ENCODE results near the gene SMIM45.
"Not testable (repeated sequence)": the region's sequence is repeated elsewhere in the genome, so short reads cannot be mapped to it uniquely, and the experiment has no call there.

DNA sequence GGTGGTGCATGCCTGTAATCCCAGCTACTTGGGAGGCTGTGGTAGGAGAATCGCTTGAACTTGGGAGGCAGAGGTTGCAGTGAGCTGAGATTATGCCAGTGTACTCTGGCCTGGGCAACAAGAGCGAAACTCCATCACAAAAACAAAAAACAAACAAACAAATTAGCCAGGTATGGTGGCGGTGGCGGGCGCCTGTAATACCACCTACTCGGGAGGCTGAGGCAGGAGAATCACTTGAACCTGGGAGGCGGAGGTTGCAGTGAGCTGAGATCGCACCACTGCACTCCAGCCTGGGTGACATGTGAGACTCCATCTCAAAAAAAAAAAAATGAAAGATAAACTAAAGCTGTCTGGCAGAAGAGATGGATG lies 3.0 kb upstream of the SMIM45 start:
- not testable (repeated sequence) for TF ChIP-seq ZXDB (tag by site-specific recombination; IDR thresholded peaks at IDR 0.05); SETDB1 (IDR thresholded peaks at IDR 0.05; ENCODE audit: insufficient read length, low read length)
- TF ChIP-seq, protein P1, sequence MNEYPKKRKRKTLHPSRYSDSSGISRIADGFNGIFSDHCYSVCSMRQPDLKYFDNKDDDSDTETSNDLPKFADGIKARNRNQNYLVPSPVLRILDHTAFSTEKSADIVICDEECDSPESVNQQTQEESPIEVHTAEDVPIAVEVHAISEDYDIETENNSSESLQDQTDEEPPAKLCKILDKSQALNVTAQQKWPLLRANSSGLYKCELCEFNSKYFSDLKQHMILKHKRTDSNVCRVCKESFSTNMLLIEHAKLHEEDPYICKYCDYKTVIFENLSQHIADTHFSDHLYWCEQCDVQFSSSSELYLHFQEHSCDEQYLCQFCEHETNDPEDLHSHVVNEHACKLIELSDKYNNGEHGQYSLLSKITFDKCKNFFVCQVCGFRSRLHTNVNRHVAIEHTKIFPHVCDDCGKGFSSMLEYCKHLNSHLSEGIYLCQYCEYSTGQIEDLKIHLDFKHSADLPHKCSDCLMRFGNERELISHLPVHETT (tag by site-specific recombination; IDR thresholded peaks at IDR 0.05): not testable (repeated sequence)
